Fibroblast of lung (primary cell): Measurements from ENCODE around the gene DNAJC18.

ENCODE experiments used
- EZH2 ChIP-seq: IDR thresholded peaks from 2 replicates; pipeline ENCODE4 v1.5.1; 2012; ENCODE audit warnings: low read length, control low read depth, mild to moderate bottlenecking; ENCODE audit errors: missing control alignments
- TF ChIP-seq, protein P1 (sequence below), 2 donors: IDR thresholded peaks in 1 of 2; conservative IDR thresholded peaks in 1 of 2; 1 replicate in 1 of 2; 2 replicates in 1 of 2; pipeline ENCODE4 v1.5.1; 2011 to 2012; ENCODE audit warnings: low read length in 2 of 2, control low read depth in 1 of 2, inconsistent platforms in 1 of 2, low read depth in 1 of 2, mild to moderate bottlenecking in 1 of 2

DNA sequence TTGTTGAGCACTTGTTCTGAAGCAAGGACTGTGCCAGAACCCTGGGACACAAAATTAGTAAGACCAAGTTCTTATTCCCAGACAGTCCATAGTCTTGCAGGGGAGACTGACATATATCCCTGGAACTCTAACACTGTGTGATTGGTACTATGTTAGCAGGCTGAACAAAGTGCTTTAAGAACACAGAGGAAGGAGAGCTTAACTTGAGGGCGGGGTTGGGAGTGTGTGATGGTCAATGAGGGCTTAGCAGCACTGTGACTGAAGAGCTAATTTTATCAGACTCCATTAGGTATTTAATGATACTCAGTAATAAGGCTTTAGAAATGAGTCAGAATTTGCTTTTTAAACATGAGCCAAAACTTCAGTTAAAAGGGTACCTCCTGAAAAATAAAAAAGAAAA lies 20.5 kb downstream of the DNAJC18 start:
- TF ChIP-seq, protein P1, sequence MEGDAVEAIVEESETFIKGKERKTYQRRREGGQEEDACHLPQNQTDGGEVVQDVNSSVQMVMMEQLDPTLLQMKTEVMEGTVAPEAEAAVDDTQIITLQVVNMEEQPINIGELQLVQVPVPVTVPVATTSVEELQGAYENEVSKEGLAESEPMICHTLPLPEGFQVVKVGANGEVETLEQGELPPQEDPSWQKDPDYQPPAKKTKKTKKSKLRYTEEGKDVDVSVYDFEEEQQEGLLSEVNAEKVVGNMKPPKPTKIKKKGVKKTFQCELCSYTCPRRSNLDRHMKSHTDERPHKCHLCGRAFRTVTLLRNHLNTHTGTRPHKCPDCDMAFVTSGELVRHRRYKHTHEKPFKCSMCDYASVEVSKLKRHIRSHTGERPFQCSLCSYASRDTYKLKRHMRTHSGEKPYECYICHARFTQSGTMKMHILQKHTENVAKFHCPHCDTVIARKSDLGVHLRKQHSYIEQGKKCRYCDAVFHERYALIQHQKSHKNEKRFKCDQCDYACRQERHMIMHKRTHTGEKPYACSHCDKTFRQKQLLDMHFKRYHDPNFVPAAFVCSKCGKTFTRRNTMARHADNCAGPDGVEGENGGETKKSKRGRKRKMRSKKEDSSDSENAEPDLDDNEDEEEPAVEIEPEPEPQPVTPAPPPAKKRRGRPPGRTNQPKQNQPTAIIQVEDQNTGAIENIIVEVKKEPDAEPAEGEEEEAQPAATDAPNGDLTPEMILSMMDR (conservative IDR thresholded peaks at IDR 0.05 in 1 of 2, IDR thresholded peaks at IDR 0.05 in 1 of 2; ENCODE audit: low read depth in 1 of 2, low read length in 2 of 2), result no peak
- TF ChIP-seq EZH2, result no peak
